Measurements from ENCODE around the gene EFCAB6. TPM values are rescaled to one million over a fixed set of nuclear protein-coding genes. Genes with fewer than 3 reads are reported as not detected.

Gene EFCAB6
- total RNA-seq, 1 experiment from 2014 or later, result not detected

DNA sequence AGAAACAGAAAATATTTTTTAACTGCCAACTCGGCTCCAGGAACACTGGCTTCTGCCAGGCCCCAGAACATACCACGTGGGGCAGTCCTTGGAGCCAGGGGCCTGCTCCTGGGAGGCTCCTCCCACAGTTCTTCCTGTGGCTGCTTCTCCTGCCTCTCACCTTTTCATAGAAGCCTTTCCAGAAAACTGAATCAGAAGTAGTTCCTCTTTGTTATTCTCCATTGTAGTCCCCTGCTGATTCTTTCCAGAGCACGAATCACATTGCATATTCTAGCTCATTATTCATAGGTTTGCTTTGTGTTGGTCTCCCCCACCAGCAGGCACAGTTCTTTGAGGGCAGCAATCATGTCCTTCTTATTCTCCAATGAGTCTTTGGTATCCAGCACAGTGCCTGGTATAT, 106.0 kb downstream of the EFCAB6 start:
- intact Hi-C loops (cut with micrococcal nuclease; ENCODE audit: unreplicated experiment), result no loop called here
- BruUV-seq (replicated peaks), result no TSS peak
- no peak for TF ChIP-seq CTCF (IDR thresholded peaks at IDR 0.05; ENCODE audit: insufficient read depth in 1 of 2, low read depth in 1 of 2, low read length in 1 of 2, severe bottlenecking in 1 of 2, unreplicated experiment in 1 of 2)
- no peaks in the 10 kb centered on the region for H3K27me3 ChIP-seq (replicated peaks; ENCODE audit: control insufficient read depth, insufficient read depth, low read length)
- peaks cover 19% of the 10 kb centered on the region for H3K9me3 Mint-ChIP-seq (ENCODE audit: unreplicated experiment)
- ChIA-PET CTCF (no interaction called here), POLR2A (no interaction called here)
- H3K9me3 ChIP-seq, result no peaks in the 10 kb centered on the region; the same call in none of the 2 replicates
- no peak overlapping the region for H3K4me3 ChIP-seq (ENCODE audit: low read depth, low read length)
- no peaks in the 10 kb centered on the region for H3K36me3 ChIP-seq (ENCODE audit: control insufficient read depth, insufficient read depth, low read length)
- no peaks in the 10 kb centered on the region for H3K4me1 Mint-ChIP-seq (ENCODE audit: low read depth, unreplicated experiment)
- no peak for DNase-seq
- H3K4me3 Mint-ChIP-seq (ENCODE audit: unreplicated experiment), result no peak overlapping the region
- H3K36me3 Mint-ChIP-seq (ENCODE audit: insufficient read depth, unreplicated experiment), result no peaks in the 10 kb centered on the region
- no peaks in the 10 kb centered on the region for H3K4me1 ChIP-seq
- no peak overlapping the region for H3K27ac Mint-ChIP-seq (ENCODE audit: unreplicated experiment)
- H3K27me3 Mint-ChIP-seq (ENCODE audit: insufficient read depth, unreplicated experiment), result peaks cover 14% of the 10 kb centered on the region

- Histone ChIP-seq H3K4me3 (ENCODE audit: low read depth, low read length) (no peak overlapping the region), H3K9me3 (no peaks in the 10 kb centered on the region; the same call in none of the 2 replicates), H3K4me1 (no peaks in the 10 kb centered on the region), H3K27me3 (replicated peaks; ENCODE audit: control insufficient read depth, insufficient read depth, low read length) (no peaks in the 10 kb centered on the region; the same call in 1 of the 2 replicates), H3K36me3 (ENCODE audit: control insufficient read depth, insufficient read depth, low read length) (no peaks in the 10 kb centered on the region)
- Mint-ChIP-seq H3K9me3 (ENCODE audit: unreplicated experiment) (peaks cover 19% of the 10 kb centered on the region), H3K27ac (ENCODE audit: unreplicated experiment) (no peak overlapping the region), H3K4me1 (ENCODE audit: low read depth, unreplicated experiment) (no peaks in the 10 kb centered on the region), H3K36me3 (ENCODE audit: insufficient read depth, unreplicated experiment) (no peaks in the 10 kb centered on the region), H3K4me3 (ENCODE audit: unreplicated experiment) (no peak overlapping the region), H3K27me3 (ENCODE audit: insufficient read depth, unreplicated experiment) (peaks cover 13% of the 10 kb centered on the region)
- intact Hi-C loops (cut with micrococcal nuclease; ENCODE audit: unreplicated experiment), result no loop called here
- POLR2A ChIA-PET, result no interaction called here
- no peak for DNase-seq
- no TSS peak for BruUV-seq (replicated peaks)
- CTCF ChIA-PET, result no interaction called here
- TF ChIP-seq CTCF (IDR thresholded peaks at IDR 0.05; ENCODE audit: insufficient read depth in 1 of 2, low read depth in 1 of 2, low read length in 1 of 2, severe bottlenecking in 1 of 2, unreplicated experiment in 1 of 2), result no peak
Observed at GRCh38 chr22:43704051-43704450, 108.1 kb downstream of the EFCAB6 start.

GRCh38 chr22:43698403-43698802, 113.7 kb downstream of the EFCAB6 start:
- no TSS peak for BruUV-seq (replicated peaks)
- H3K4me3 ChIP-seq (ENCODE audit: low read depth, low read length), result no peak overlapping the region
- Mint-ChIP-seq H3K4me1 (ENCODE audit: low read depth, unreplicated experiment) (no peaks in the 10 kb centered on the region), H3K27me3 (ENCODE audit: insufficient read depth, unreplicated experiment) (peaks cover 9% of the 10 kb centered on the region), H3K4me3 (ENCODE audit: unreplicated experiment) (no peak overlapping the region), H3K9me3 (ENCODE audit: unreplicated experiment) (peaks cover 2% of the 10 kb centered on the region), H3K27ac (ENCODE audit: unreplicated experiment) (no peak overlapping the region), H3K36me3 (ENCODE audit: insufficient read depth, unreplicated experiment) (no peaks in the 10 kb centered on the region)
- no peaks in the 10 kb centered on the region for H3K4me1 ChIP-seq
- H3K27me3 ChIP-seq (replicated peaks; ENCODE audit: control insufficient read depth, insufficient read depth, low read length), result no peaks in the 10 kb centered on the region; the same call in 1 of the 2 replicates
- H3K9me3 ChIP-seq, result no peaks in the 10 kb centered on the region
- no peak for TF ChIP-seq CTCF (IDR thresholded peaks at IDR 0.05; ENCODE audit: insufficient read depth in 1 of 2, low read depth in 1 of 2, low read length in 1 of 2, severe bottlenecking in 1 of 2, unreplicated experiment in 1 of 2)
- POLR2A ChIA-PET, result no interaction called here
- DNase-seq, result no peak
- intact Hi-C loops (cut with micrococcal nuclease; ENCODE audit: unreplicated experiment), result no loop called here
- CTCF ChIA-PET, result no interaction called here
- no peaks in the 10 kb centered on the region for H3K36me3 ChIP-seq (ENCODE audit: control insufficient read depth, insufficient read depth, low read length)

Data from Caco-2 (cell line).